Uterus (tissue), 4 donors: Measurements from ENCODE around the gene PRKCI. TPM values are rescaled to one million over a fixed set of nuclear protein-coding genes. Genes with fewer than 3 reads are reported as not detected.
A peak's percentile ranks its signal among the peaks of the same experiment; 100 is the strongest.

Experiments used
- DNase-seq, 2 donors: peaks; one replicate each; pipeline ENCODE4 v3.0.0-alpha.2; 2019 to 2020
- H3K27ac ChIP-seq, 2 donors: fragments of 200-600 bp; sonication (generic); 1 replicate in 1 of 2; 2 replicates in 1 of 2; pipeline ENCODE4 v1.5.1; 2016 to 2018
- H3K27me3 ChIP-seq, 2 donors: fragments of 200-600 bp; sonication (generic); one replicate each; pipeline ENCODE4 v1.5.1; 2018 to 2019; ENCODE audit warnings: control low read depth in 1 of 2
- H3K36me3 ChIP-seq, 2 donors: fragments of 200-600 bp; sonication (generic); one replicate each; pipeline ENCODE4 v1.5.1; 2019; ENCODE audit warnings: control low read depth in 1 of 2
- H3K4me1 ChIP-seq, 2 donors: fragments of 200-600 bp; sonication (generic); one replicate each; pipeline ENCODE4 v1.5.1; 2018 to 2019; ENCODE audit warnings: control low read depth in 1 of 2
- H3K4me3 ChIP-seq, 2 donors: fragments of 200-600 bp; sonication (generic); 1 replicate in 1 of 2; 2 replicates in 1 of 2; pipeline ENCODE4 v1.5.1; 2018 to 2019; ENCODE audit warnings: mild to moderate bottlenecking in 1 of 2
- H3K9me3 ChIP-seq, 2 donors: fragments of 200-600 bp; sonication (generic); one replicate each; pipeline ENCODE4 v1.5.1; 2019; ENCODE audit warnings: control low read depth in 1 of 2
- POLR2A ChIP-seq, 2 donors: fragments of 450-650 bp; IDR thresholded peaks; one replicate each; pipeline ENCODE4 v1.6.1; 2016; ENCODE audit warnings: antibody characterized with exemption in 2 of 2, mild to moderate bottlenecking in 1 of 2, moderate library complexity in 1 of 2
- intact Hi-C: fragments of 100-400 bp; cut with DNase I; formaldehyde crosslinking; loops from one replicate; pipeline ENCODE4 v1.15.1; 2023; ENCODE audit warnings: low total_unique reads
- small RNA-seq: library from RNA; depleted of rRNA; stranded (forward); fragments of <200 nt; gene quantifications from one replicate; pipeline ENCODE3, GENCODE V24; 2016
- total RNA-seq, 4 donors: library from RNA; depleted of rRNA in 3 of 4; stranded (reverse); fragments of >200 nt in 3 of 4; gene quantifications; one replicate each; pipeline versions ENCODE4 v1.1.0 to v1.2.4, GENCODE V29; 2014 to 2023
- TF ChIP-seq, protein P1 (sequence below), 4 experiments: fragments of 200-600 bp in 2 of 4; fragments of 450-650 bp in 2 of 4; sonication (generic) in 2 of 4; IDR thresholded peaks; one replicate each; pipeline ENCODE4 v1.5.1; 2016 to 2019; ENCODE audit warnings: antibody characterized with exemption in 4 of 4, mild to moderate bottlenecking in 2 of 4, moderate library complexity in 1 of 4
- donor health status: DM: yes; HTN: yes; CAD: no.

The PRKCI gene
- total RNA-seq, 4 donors from 2014 or later, result 14.9 to 84.9 (median 40.6) TPM

DNA sequence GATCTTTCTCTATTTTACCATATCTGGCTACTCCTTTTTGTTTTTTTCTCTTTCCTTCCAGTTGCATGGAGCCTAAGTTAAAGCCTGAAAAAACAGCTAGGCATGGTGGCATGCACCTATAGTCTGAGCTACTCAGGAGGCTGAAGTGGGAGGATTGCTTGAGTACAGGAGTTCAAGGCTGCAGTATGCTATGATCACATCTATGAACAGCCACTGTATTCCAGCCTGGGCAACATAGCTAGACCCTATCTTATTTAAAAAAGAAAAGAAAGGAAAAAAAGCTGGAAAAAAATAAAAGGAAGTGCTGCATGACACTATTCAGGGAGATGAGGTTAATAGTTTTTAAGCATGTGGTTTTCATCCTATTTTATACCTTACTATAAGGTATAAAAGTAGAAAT, 131.3 kb downstream of the PRKCI start:
- Histone ChIP-seq H3K27me3 (no peaks in the 10 kb centered on the region), H3K4me1 (peaks cover 0 to 4% of the 10 kb centered on the region in 2 donors), H3K36me3 (no peaks in the 10 kb centered on the region), H3K27ac (no peak overlapping the region), H3K9me3 (no peaks in the 10 kb centered on the region), H3K4me3 (no peak overlapping the region)
- intact Hi-C loops, result no loop called here
- no peak for TF ChIP-seq POLR2A (IDR thresholded peaks at IDR 0.05)
- TF ChIP-seq, protein P1, sequence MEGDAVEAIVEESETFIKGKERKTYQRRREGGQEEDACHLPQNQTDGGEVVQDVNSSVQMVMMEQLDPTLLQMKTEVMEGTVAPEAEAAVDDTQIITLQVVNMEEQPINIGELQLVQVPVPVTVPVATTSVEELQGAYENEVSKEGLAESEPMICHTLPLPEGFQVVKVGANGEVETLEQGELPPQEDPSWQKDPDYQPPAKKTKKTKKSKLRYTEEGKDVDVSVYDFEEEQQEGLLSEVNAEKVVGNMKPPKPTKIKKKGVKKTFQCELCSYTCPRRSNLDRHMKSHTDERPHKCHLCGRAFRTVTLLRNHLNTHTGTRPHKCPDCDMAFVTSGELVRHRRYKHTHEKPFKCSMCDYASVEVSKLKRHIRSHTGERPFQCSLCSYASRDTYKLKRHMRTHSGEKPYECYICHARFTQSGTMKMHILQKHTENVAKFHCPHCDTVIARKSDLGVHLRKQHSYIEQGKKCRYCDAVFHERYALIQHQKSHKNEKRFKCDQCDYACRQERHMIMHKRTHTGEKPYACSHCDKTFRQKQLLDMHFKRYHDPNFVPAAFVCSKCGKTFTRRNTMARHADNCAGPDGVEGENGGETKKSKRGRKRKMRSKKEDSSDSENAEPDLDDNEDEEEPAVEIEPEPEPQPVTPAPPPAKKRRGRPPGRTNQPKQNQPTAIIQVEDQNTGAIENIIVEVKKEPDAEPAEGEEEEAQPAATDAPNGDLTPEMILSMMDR (IDR thresholded peaks at IDR 0.05), result no peak
- DNase-seq, result no peak

DNA sequence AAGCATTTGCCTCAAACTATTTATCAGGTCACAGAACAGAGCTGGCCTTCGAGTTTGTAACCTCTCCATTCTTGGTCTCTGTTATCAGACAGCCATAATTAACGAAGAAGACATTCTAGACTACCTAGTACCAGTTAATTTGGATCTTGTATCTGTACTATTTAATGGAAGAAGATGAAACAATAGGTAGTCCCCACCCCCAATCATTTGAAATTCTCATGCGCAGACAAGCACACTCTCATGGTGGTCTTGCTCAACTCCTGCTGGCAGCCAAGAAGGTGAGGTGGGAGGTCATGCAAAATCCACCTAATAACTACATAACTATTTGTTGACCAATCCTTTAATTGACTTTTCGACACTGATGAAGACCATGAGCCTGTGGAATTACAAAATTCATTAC, 132.5 kb downstream of the PRKCI start:
- TF ChIP-seq, protein P1 (IDR thresholded peaks at IDR 0.05), result no peak
- H3K9me3 ChIP-seq, result no peaks in the 10 kb centered on the region
- no peaks in the 10 kb centered on the region for H3K27me3 ChIP-seq
- intact Hi-C loops, result loop anchor here (5.0 kb wide), 1 partner anchor 63 kb away; the partner anchor contains the start of gene CLDN11
- DNase-seq, result peak in 1 of 2 donors; percentile 22
- H3K27ac ChIP-seq, result peak overlapping the region in 1 of 2 donors; percentile 95
- H3K4me3 ChIP-seq, result no peak overlapping the region
- peaks cover 0 to 4% of the 10 kb centered on the region in 2 donors for H3K4me1 ChIP-seq
- no peaks in the 10 kb centered on the region for H3K36me3 ChIP-seq

Small RNAs within 50 kb of the gene (small RNA-seq; reads per million reads assigned to genes)
- not detected for gene RF00019

Other genes starting within 250 kb of the PRKCI start
- gene GPR160, start 184.4 kb upstream of the PRKCI start, total RNA-seq, result 10 to 100 TPM in 1 of 4 donors, 1 to 10 TPM in 2, not detected in 1; 2.6 to 21.0 (median 8.6) TPM
- gene PHC3, start 40.7 kb upstream of the PRKCI start, total RNA-seq, result 100 to 1,000 TPM in 2 of 4 donors, 10 to 100 TPM in 2; 28.5 to 164 (median 87.1) TPM
- gene SKIL, start 135.3 kb downstream of the PRKCI start, total RNA-seq, result 100 to 1,000 TPM in 1 of 4 donors, 10 to 100 TPM in 3; 34.3 to 143 (median 51.2) TPM
- gene CLDN11, start 196.4 kb downstream of the PRKCI start, total RNA-seq, result 10 to 100 TPM in 3 of 4 donors, 1 to 10 TPM in 1; 5.4 to 73.2 (median 19.9) TPM